Thyroid gland (tissue), 4 donors: ENCODE measurements around the gene RHOG.

Experiments used
- POLR2A ChIP-seq, 2 donors: fragments of 450-650 bp; IDR thresholded peaks; one replicate each; pipeline ENCODE4 v1.6.1; 2017; ENCODE audit warnings: antibody characterized with exemption in 2 of 2, mild to moderate bottlenecking in 2 of 2, moderate library complexity in 1 of 2
- TF ChIP-seq, protein P1 (sequence below), 6 experiments: fragments of 200-600 bp in 3 of 6; fragments of 450-650 bp in 3 of 6; sonication (generic) in 3 of 6; IDR thresholded peaks; one replicate each; pipeline ENCODE4 v1.5.1; 2016 to 2019; ENCODE audit warnings: antibody characterized with exemption in 6 of 6, mild to moderate bottlenecking in 2 of 6, inconsistent platforms in 1 of 6, moderate library complexity in 1 of 6

- no peak for TF ChIP-seq POLR2A (IDR thresholded peaks at IDR 0.05)
- TF ChIP-seq, protein P1, sequence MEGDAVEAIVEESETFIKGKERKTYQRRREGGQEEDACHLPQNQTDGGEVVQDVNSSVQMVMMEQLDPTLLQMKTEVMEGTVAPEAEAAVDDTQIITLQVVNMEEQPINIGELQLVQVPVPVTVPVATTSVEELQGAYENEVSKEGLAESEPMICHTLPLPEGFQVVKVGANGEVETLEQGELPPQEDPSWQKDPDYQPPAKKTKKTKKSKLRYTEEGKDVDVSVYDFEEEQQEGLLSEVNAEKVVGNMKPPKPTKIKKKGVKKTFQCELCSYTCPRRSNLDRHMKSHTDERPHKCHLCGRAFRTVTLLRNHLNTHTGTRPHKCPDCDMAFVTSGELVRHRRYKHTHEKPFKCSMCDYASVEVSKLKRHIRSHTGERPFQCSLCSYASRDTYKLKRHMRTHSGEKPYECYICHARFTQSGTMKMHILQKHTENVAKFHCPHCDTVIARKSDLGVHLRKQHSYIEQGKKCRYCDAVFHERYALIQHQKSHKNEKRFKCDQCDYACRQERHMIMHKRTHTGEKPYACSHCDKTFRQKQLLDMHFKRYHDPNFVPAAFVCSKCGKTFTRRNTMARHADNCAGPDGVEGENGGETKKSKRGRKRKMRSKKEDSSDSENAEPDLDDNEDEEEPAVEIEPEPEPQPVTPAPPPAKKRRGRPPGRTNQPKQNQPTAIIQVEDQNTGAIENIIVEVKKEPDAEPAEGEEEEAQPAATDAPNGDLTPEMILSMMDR (IDR thresholded peaks at IDR 0.05): no peak
These were observed 57.1 kb downstream of the RHOG start for GRCh38 chr11:3783611-3784010.
